ENCODE results near the gene DNAJC18.
"Not testable (repeated sequence)": the region's sequence is repeated elsewhere in the genome, so short reads cannot be mapped to it uniquely, and the experiment has no call there.

DNAJC18 gene

DNA sequence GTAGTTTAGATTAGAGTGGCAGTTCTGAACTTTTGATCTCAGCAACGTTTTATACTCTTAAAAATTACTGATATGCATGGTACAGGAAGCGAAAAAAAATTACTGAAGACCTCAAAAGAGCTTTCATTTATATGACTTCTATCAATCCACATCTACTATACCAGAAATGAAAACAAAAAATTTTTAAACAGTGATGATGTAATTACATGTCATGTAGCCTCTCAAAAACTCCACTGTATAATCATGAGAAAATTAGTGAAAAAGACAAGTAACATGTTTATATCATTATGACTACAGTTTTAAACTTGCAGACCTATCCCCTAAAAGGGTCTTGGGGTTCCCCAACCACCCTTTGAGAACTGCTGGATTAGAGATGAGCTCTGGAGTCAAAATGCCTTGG, 9.3 kb downstream of the DNAJC18 start:
- no peak for DNase-seq (ENCODE audit: low read depth in 4 of 4, low spot score in 1 of 4)

DNA sequence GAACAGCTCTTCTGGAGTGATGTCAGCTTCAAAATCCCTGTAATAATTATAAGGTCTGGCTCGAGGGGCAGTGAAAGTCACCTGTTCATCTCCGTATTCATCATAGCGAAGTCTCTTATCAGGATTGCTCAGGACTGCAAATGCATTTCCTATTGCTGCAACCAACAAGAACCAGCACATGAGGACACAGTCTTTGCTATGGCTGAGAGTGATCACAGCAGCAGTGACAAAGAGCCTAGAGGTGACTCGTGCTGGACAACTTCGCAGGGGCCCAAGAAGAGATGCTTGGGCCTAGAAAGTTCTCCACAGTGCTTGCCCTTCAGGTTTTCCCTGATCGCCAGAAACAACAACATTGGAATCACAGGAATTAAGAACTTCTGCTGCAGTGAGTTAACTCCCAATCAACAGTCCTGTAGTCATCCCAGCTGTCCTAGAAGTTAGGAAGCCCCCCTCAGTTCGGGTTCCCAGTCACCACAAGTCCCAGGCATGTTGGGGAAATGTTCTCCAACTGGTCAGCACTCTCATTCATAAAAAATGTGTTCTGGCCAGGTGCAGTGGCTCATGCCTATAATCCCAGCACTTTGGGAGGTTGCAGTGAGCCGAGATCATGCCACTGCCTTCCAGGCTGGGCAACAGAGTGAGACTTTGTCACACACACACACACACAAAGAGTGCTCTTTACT, 13.0 kb downstream of the DNAJC18 start:
- no peak for DNase-seq (ENCODE audit: low read depth in 4 of 4, low spot score in 1 of 4)

DNA sequence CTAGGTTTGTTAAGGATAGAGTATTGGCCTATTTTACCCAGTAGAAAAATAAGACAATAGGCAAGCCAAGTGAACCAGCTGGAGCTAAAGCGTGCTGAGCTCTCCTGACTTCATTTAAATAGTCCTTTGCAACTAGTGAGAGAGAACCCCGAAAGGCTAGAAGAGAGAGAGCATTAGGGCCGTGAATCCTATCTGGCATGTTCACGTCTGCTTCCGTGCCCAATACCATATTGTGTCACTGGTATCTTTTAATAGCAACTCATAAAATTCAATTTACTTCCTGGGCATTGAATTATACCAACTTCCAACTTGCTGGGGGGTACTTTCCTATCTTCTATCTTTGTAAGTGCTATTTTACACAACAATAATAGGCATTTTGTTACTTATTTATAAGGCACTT, 13.8 kb downstream of the DNAJC18 start:
- no peak for DNase-seq (ENCODE audit: low read depth in 4 of 4, low spot score in 1 of 4)

DNA sequence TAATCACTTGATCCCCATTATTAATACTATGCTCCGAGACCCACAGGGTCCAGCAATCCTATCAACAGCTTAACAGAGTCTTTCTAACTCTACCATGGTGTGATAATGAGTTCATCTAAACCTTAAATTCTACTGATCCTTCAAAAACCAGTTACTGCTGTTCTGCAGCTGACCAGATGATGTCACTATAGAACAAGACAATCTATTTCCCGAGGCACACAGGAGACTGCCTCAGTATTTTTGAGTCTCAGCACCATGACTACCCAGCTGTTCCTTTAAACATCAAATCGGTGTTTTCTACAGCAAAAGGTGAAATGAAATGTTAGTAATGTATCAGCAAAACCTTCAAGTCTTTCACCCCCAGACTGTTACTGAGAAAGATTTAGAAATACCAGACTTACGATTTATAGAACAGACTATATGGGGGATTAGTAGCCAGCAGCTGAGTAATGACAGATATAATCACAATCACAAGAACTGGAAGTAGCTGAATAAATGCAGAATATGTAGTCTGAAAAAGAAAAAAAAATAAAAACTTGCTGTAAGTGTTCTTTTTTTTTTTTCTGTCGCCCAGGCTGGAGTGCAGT, 16.9 kb downstream of the DNAJC18 start:
- no peak for DNase-seq (ENCODE audit: low read depth in 4 of 4, low spot score in 1 of 4)

DNA sequence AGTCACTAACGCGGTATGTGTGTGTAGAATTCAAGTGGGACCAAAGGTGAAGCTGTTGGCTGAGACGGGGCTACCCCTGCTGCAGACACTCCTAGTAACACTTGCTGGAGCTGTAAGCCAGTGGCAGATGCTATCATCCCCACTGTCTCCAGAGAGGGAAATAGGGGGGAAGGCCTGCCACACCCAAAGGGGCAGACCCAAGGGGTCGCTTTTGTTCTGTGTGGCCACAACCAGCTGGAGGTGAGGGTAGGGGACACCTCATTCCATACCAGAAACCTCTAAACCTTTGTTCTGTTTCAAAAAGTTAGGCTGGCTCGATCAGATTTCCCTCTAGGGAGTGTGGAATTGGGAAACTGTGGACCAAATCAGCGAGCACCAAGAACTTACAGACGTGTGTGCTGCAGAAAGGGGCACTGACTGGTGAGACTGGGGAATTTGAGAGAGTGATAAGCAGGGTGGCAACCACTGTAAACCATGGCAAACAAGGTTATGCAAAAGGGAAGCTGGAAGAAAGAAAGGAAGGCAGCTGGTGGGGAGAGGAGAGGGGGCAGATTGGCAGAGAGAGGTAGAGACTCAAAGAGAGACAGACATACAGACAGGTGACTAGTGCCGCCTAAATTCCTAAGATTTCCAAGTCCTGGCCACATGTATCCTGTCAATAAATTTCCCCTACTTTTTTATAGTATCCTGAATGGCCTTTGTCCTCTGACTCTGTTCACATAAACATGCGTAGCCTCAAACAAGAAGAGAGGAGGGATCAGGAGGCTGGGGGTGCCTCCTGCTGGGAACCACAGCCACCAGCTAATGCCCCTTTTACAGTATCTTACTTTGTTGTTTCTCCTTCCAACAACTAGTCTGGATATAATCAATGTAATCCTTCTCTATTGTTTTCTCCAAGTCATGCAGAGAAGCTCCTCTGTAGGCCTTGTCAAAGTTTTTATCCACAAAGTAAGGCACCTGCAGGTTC, 19.8 kb downstream of the DNAJC18 start:
- no peak for DNase-seq (ENCODE audit: low read depth in 4 of 4, low spot score in 1 of 4)

DNA sequence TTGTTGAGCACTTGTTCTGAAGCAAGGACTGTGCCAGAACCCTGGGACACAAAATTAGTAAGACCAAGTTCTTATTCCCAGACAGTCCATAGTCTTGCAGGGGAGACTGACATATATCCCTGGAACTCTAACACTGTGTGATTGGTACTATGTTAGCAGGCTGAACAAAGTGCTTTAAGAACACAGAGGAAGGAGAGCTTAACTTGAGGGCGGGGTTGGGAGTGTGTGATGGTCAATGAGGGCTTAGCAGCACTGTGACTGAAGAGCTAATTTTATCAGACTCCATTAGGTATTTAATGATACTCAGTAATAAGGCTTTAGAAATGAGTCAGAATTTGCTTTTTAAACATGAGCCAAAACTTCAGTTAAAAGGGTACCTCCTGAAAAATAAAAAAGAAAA, 20.5 kb downstream of the DNAJC18 start:
- no peak for DNase-seq (ENCODE audit: low read depth in 4 of 4, low spot score in 1 of 4)

DNA sequence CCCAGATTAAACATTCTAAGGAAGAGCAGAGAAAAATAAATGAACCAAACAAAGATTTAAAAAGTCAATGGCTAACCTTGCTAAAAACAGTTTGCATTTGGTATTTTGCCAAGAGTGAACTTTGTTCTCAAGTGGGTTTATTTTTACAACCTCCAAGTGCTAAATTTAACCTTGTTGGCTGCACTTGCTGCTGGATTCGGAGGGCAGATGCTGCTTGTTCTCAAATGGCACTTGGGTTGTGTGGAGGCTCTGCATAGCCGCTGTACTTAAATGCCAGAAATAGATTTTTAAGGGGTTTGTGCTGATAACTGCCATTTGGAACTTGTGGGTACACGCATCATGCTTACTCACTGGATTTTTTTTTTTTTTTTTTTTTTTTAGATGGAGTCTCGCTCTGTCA, 22.1 kb downstream of the DNAJC18 start:
- DNase-seq (ENCODE audit: low read depth in 4 of 4, low spot score in 1 of 4), result no peak

DNA sequence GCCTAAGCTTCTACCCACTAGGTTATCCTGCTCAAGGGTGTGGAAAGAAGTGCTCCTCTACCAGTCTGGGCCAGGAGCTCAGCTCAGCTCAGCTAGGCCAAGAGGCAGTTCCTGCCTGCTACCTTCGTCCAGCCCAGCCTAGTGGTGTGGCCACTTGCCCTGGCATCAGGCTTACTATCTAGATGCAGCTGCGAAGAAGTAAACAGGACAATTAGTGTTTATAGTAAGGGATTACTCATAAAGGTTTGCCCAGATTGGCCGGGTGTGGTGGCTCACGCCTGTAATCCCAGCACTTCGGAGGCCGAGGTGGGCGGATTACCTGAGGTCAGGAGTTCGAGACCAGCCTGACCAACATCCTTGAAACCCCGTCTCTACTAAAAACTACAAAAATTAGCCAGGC, 22.7 kb downstream of the DNAJC18 start:
- no peak for DNase-seq (ENCODE audit: low read depth in 4 of 4, low spot score in 1 of 4)

DNA sequence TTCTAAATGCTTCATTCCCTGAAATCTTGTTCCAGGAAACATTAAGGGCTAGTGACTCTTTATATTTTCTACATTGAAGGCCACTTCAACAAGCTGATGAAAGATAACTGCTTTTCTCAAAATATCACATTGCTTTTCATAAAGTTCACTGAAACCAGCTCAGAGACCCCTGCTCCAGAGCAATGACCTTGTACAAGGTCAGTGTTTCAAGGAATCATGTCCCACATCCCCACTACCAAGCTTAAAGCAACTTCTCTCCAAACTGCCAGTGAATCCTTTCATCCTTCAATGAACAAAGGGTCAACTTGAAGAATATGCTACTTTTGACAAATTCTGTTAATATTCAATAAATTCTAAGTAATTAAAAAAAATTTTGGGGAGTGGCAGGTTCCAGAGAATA, 23.5 kb downstream of the DNAJC18 start:
- no peak for DNase-seq (ENCODE audit: low read depth in 4 of 4, low spot score in 1 of 4)

DNA sequence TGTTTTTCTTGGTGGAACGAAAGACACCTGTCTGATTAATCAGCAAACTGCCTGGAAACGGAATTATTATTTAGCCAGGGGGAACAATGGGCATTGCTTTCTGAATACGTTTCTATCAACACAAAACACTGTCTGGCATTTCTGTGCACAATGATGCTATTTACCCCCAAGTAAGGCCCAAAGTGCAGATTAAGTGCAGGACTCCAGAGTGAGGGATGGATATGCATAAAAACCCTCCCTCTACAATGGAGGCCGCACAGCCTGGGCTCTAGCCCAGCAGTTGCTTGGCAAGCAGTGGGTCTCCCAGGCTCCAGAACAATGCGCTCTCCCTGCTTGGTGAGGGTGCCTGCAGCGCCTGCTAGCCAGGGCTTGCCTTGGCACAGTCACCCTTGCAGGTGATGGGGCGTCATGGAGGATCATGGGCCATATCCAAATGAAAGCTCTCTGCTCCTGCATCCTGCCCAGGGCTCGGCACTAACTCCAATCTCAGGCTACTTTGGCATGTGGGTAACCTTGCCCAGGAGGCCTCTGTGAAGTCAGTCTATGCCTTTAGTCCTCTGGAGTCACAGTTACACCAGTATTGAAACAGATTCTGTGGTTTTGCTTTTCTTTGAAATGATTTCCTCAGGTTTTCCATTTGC, 24.0 kb downstream of the DNAJC18 start:
- no peak for DNase-seq (ENCODE audit: low read depth in 4 of 4, low spot score in 1 of 4)

DNA sequence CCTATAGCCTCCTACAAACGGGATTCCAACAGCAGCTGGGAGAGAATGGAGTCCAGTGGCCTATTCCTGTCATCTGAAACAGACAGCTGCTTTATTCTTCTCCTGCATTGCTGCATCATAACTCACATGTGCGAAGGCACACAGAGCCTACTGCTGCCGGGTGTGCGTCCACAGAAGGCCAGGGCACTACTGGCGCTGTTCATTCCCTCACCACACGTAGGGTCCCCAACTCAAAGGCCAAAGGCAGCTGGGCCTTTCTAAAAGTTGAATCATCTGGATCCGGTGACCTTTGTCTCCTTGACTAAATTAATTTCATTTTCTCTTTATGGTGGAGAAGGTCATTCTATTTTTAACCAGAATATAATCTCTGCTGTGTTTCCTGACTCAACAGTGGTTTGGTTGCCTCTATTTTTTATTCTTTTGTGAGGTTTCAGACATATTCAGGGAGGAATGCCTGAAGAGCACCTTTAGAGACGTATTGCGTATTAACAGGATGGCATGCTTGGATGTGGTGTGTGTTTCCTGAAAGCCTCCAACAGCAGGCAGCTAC, 24.7 kb downstream of the DNAJC18 start:
- no peak for DNase-seq (ENCODE audit: low read depth in 4 of 4, low spot score in 1 of 4)

DNA sequence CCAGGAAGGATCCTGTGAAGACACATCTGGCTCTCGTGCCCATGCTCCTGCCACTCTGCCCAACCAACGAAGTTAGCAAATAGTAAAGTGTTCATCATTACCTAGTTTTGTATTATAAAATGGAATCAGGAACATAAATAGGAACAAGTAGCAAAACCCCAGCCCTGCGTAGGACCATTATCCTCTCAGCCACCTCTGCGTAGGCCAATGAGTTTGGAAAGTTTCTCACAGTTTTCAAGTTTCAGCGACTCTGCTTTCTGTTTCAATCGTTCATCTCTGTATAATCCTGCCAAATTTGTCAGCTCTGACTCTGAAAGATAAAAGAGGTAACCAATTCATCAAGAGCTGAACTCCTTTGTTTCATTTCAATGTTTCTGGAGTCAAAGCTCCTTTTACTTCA, 25.4 kb downstream of the DNAJC18 start:
- DNase-seq (ENCODE audit: low read depth in 4 of 4, low spot score in 1 of 4), result no peak

DNA sequence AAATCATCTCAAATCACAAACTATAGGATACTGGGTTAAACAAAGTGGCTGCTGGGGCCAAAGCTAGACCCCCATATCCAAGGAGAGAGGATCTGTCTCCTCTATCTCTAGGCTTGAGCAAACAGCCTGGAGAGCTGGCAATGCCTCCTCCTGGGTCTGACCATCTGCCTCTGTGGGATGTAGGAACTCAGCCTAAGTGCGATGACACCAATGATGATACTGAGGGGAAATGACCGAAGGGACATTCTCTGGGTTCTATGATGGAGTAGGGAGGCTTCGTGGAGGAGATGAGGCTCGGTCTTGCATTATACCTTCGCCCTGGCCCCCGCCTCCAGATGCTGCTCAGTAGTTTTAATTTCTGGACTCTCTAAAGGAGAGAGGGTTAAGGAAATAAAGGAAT, 26.2 kb downstream of the DNAJC18 start:
- DNase-seq (ENCODE audit: low read depth in 4 of 4, low spot score in 1 of 4), result no peak

DNA sequence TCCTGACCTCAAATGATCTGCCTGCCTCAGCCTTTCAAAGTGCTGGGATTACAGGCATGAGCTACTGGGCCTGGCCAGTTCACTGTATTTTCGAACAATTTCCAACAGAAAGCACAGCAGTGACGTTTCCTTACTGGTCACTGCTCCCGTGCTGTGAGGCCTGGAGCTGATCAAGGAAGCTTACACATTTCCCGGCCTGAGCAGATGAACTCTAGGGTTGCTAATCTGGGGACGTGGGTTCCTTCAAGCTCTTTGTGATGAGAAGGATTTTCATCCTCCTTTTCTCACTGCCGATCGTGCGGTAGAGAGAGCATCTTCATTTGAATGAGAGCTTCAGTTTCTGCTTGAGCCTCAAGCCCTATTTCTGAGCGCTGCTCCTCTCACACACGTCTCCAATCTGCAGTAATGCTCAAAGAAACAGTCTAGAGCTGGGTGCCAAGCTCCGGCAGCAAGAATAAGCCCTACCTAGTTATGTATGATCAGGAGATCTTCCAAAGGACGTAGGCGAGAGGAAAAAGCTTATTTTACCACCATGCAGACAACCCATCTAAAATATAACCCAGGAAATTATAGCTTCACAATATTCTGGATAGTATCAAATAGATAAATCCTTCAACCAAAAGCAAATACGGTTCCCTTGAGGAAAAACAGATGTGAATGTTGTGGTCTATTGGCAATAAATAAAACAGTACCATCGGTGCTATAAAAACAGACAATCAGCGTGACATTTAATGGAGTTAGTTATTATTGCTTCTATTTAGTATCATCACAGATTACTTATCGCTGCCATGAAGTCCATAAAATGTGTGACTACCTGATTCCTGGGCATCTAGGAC, 28.1 kb downstream of the DNAJC18 start:
- DNase-seq (ENCODE audit: low read depth in 4 of 4, low spot score in 1 of 4), result no peak

DNA sequence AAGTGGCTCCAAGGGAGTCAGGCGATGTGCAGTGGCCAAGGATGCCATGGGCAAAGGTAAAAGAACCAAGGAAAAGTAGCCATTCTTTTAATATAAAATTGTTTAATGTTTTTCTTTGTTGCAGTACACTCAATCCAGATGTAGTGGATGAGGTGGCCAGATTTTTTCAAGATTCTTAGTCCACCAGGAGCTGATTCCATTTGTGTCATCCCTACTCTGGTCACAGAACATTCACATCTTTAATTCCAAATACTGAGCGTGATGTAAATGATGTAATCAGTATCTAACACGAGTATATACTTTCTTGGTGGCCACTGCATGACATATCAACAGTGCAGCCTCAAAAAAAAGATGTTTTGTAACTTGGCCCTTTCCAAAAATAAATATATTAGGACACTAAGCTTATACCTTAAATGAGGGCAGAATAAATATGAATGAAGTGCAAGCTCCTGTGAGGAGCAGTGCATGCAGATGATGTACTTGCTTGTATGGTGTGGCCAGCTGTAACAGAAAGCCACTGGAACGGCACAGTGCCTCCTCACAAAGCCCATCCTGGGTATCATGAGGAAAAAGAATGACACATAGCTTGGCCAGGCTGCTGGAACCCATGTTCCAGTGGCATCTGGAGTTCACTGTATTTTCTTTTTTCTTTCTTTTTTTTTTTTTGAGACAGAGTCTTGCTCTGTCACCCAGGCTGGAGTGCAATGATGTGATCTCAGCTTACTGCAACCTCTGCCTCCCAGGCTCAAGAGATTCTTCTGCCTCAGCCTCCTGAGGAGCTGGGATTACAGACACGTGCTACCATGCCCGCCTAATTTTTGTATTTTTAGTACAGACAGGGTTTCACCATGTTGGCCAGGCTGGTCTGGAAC, 29.0 kb downstream of the DNAJC18 start:
- DNase-seq (ENCODE audit: low read depth in 4 of 4, low spot score in 1 of 4), result no peak

DNA sequence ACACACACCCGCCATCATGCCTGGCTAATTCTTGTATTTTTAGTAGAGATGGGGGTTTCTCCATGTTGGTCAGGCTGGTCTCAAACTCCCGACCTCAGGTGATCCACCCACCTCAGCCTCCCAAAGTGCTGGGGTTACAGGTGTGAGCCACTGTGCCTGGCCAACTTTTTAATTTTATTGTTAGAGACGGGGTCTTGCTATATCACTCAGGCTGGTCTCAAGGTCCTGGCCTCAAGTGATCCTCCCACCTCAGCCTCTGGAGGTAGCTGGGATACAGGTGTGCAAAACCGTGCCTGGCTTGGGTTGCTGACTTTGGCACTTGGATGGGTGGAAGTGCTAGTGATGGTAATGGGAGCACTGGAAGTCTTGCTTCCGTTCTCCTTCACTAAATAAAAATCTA, 30.2 kb downstream of the DNAJC18 start:
- DNase-seq (ENCODE audit: low read depth in 4 of 4, low spot score in 1 of 4), result not testable (repeated sequence)

DNA sequence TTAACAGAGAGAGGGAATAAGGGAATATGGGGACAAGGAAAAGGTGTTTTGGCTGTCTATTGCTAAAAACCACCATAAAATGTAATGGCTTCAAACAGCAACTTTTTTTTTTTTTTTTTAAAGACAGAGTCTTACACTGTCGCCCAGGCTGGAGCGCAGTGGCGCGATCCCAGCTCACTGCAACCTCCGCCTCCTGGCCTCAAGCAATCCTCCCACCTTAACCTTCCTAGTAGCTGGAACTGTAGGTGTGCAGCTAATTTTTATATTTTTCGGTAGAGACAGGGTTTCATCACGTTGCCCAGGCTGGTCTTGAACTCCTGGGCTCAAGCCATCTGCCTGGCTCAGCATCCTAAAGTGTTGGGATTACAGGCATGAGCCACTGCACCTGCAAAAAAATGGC, 31.1 kb downstream of the DNAJC18 start:
- no peak for DNase-seq (ENCODE audit: low read depth in 4 of 4, low spot score in 1 of 4)

DNA sequence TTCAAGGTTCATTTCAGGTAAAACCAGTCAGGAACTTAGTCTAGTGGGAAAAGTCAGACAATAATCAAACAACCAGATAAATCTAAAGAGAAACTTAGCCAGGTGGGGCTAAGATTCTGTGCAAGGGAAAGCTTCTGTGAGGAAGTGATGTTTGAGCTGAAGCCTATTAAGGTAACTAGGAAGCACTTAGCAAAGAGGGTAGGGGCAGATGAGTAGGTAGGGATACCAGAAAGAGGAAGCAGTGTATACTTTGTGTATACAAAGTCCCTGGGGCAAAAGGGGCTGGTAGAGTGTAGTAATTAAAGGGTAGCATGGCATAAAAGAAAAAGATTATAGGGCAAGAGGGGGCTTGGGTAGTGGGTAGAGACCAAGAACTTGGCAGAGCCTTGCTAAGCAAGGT, 31.8 kb downstream of the DNAJC18 start:
- DNase-seq (ENCODE audit: low read depth in 4 of 4, low spot score in 1 of 4), result no peak

DNA sequence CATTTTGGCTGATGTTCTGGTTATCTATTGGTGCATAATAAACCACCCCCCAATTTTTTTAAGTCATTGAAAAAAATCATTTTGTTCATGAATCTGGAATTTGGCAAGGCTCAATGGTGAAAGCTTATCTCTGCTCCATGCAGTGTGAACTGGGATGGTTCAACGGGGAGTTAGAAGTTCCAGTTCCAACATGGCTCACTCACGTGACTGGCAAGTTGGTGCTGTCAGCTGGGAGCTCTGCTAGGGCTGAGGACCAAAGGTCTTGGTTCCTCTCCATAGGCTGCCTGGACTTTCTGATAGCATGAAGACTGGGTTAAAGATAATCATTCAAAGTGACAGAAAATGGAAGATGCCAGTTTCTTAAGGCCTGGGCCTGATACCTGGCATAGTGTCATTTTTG, 32.4 kb downstream of the DNAJC18 start:
- DNase-seq (ENCODE audit: low read depth in 4 of 4, low spot score in 1 of 4), result no peak

DNA sequence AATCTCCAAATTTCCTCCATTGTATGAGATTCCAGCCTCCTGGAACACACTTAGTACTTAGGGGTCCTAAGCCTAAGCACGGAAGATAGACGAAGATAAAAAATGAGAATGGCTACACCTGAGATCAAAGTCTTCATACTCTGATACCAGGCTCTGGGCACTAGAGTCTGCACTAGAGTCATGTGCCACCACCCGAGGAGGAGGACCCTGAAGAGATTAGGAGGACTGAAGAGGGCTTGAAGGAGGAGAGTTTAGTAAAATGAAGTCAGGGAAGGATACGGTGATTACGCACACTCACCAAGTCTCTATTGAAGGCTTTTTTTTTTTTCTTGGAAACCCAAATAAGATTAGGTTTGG, 34.9 kb downstream of the DNAJC18 start:
- no peak for DNase-seq (ENCODE audit: low read depth in 4 of 4, low spot score in 1 of 4)
